DOHH2 (cell line): ENCODE data around the gene TREH.

Experiments used
- H3F3A ChIP-seq: fragments of 200-600 bp; sonication (generic), shearing (Covaris generic); 2 replicates; pipeline ENCODE4 v1.6.0; 2016; ENCODE audit warnings: antibody characterized with exemption, mild to moderate bottlenecking; ENCODE audit not compliant: control insufficient read depth, insufficient read depth
- H3K27ac ChIP-seq: fragments of 200-600 bp; sonication (generic); 2 replicates; pipeline ENCODE4 v1.5.1; 2014; ENCODE audit warnings: low read depth, mild to moderate bottlenecking, low read length, moderate library complexity
- H3K27me3 ChIP-seq: fragments of 200-600 bp; sonication (generic); 2 replicates; pipeline ENCODE4 v1.6.1; 2014; ENCODE audit warnings: mild to moderate bottlenecking, low read length, mixed read lengths; ENCODE audit not compliant: control insufficient read depth
- H3K36me3 ChIP-seq: fragments of 200-600 bp; sonication (generic); 2 replicates; pipeline ENCODE4 v1.6.1; 2014; ENCODE audit warnings: mild to moderate bottlenecking, low read length, moderate library complexity, mixed read lengths; ENCODE audit not compliant: control insufficient read depth
- H3K4me1 ChIP-seq: fragments of 200-600 bp; sonication (generic); 2 replicates; pipeline ENCODE4 v1.6.1; 2014; ENCODE audit warnings: mild to moderate bottlenecking, low read length, mixed read lengths; ENCODE audit not compliant: control insufficient read depth
- H3K4me2 ChIP-seq: fragments of 200-600 bp; sonication (generic); 2 replicates; pipeline ENCODE4 v1.6.0; 2014; ENCODE audit warnings: mild to moderate bottlenecking, low read length, moderate library complexity
- H3K4me3 ChIP-seq: fragments of 200-600 bp; sonication (generic); 2 replicates; pipeline ENCODE4 v1.5.1; 2014; ENCODE audit warnings: mild to moderate bottlenecking, low read length, mixed read lengths
- H3K79me2 ChIP-seq: fragments of 200-600 bp; sonication (generic); 2 replicates; pipeline ENCODE4 v1.6.1; 2014; ENCODE audit warnings: mild to moderate bottlenecking, low read length, mixed read lengths; ENCODE audit not compliant: control insufficient read depth
- H3K9me2 ChIP-seq: fragments of 200-600 bp; sonication (generic); replicated peaks from 2 replicates; pipeline ENCODE4 v1.6.1; 2014; ENCODE audit warnings: mild to moderate bottlenecking, low read length, mixed read lengths; ENCODE audit not compliant: control insufficient read depth
- H3K9me3 ChIP-seq: fragments of 200-600 bp; sonication (generic); 2 replicates; pipeline ENCODE4 v1.6.1; 2014; ENCODE audit warnings: antibody characterized with exemption, low read length, mixed read lengths; ENCODE audit not compliant: control insufficient read depth, insufficient read depth
- H4K20me1 ChIP-seq: fragments of 200-600 bp; sonication (generic); 2 replicates; pipeline ENCODE4 v1.6.0; 2014; ENCODE audit warnings: low read depth, mild to moderate bottlenecking, antibody characterized with exemption, low read length, moderate library complexity; ENCODE audit not compliant: control insufficient read depth, insufficient read depth
- CTCF ChIP-seq: fragments of 200-600 bp; sonication (generic); IDR thresholded peaks from one replicate; pipeline ENCODE4 v1.5.1; 2014; ENCODE audit warnings: antibody characterized with exemption, mild to moderate bottlenecking, low read depth, low read length; ENCODE audit not compliant: poor library complexity, severe bottlenecking
- EZH2phosphoT487 ChIP-seq: fragments of 200-600 bp; sonication (generic); IDR thresholded peaks from 2 replicates; pipeline ENCODE4 v1.6.1; 2017; ENCODE audit warnings: borderline replicate concordance, mild to moderate bottlenecking, antibody characterized with exemption, low read length, moderate library complexity, mixed read lengths

The TREH gene

GRCh38 chr11:118633979-118634378 is 45.5 kb downstream of the TREH start:
- Histone ChIP-seq H3K4me3 (no peak overlapping the region), H3F3A (no peaks in the 10 kb centered on the region), H3K4me2 (no peak overlapping the region), H3K9me3 (no peaks in the 10 kb centered on the region), H3K9me2 (no peaks in the 10 kb centered on the region), H3K4me1 (no peaks in the 10 kb centered on the region), H3K27ac (no peak overlapping the region), H3K27me3 (peaks cover 14% of the 10 kb centered on the region), H3K36me3 (no peaks in the 10 kb centered on the region), H4K20me1 (no peaks in the 10 kb centered on the region), H3K79me2 (no peaks in the 10 kb centered on the region)
- TF ChIP-seq EZH2phosphoT487 = no peak
- TF ChIP-seq CTCF = no peak

GRCh38 chr11:118633319-118633690 is 46.1 kb downstream of the TREH start:
- Histone ChIP-seq H4K20me1 (no peaks in the 10 kb centered on the region), H3K9me2 (no peaks in the 10 kb centered on the region), H3K36me3 (no peaks in the 10 kb centered on the region), H3K79me2 (no peaks in the 10 kb centered on the region), H3K27me3 (peaks cover 14% of the 10 kb centered on the region), H3K4me2 (no peak overlapping the region), H3K27ac (no peak overlapping the region), H3K4me1 (no peaks in the 10 kb centered on the region), H3F3A (no peaks in the 10 kb centered on the region), H3K9me3 (no peaks in the 10 kb centered on the region), H3K4me3 (no peak overlapping the region)
- TF ChIP-seq EZH2phosphoT487 (no peak), CTCF (no peak)

GRCh38 chr11:118632577-118633318 is 46.7 kb downstream of the TREH start:
- no peaks in the 10 kb centered on the region for H3K9me3 ChIP-seq
- peaks cover 14% of the 10 kb centered on the region for H3K27me3 ChIP-seq
- H3K27ac ChIP-seq = no peak overlapping the region
- H3K4me2 ChIP-seq = no peak overlapping the region
- TF ChIP-seq CTCF (no peak), EZH2phosphoT487 (no peak)
- H3K36me3 ChIP-seq = no peaks in the 10 kb centered on the region
- H3K4me3 ChIP-seq = no peak overlapping the region
- no peaks in the 10 kb centered on the region for H3K9me2 ChIP-seq
- no peaks in the 10 kb centered on the region for H4K20me1 ChIP-seq
- H3F3A ChIP-seq = no peaks in the 10 kb centered on the region
- H3K4me1 ChIP-seq = no peaks in the 10 kb centered on the region
- H3K79me2 ChIP-seq = no peaks in the 10 kb centered on the region
